ENCODE measurements around the gene POC5. TPM values are rescaled to one million over a fixed set of nuclear protein-coding genes. Genes with fewer than 3 reads are reported as not detected.

The POC5 gene
- total RNA-seq, 1 donor from 2014 or later, result 9.1 TPM

DNA sequence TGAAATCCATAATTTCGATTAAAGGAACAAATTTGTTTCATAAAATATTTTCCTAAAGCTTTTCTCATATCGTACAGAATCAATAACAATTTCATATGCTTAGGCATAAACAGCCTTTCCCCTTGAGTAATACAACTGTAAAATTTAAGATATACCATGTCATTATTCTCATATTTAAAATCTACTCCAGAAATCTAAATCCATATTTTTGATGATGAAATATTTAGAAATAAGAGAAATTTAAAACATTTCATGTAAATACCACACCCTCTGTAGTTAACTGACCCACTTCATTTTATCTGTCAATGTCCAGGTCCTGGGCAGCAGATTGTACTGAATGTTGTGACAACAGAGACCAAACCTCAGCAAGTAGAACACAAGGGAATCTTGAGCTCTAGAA is 5.1 kb downstream of the POC5 start:
- Histone ChIP-seq H3K4me1 (peaks cover 9% of the 10 kb centered on the region), H3K4me3 (no peak overlapping the region), H3K27ac (no peak overlapping the region), H3K9me3 (no peaks in the 10 kb centered on the region), H3K27me3 (no peaks in the 10 kb centered on the region), H3K36me3 (peaks cover 9% of the 10 kb centered on the region)
- ATAC-seq (no peak), DNase-seq (no peak)
- TF ChIP-seq, protein P1, sequence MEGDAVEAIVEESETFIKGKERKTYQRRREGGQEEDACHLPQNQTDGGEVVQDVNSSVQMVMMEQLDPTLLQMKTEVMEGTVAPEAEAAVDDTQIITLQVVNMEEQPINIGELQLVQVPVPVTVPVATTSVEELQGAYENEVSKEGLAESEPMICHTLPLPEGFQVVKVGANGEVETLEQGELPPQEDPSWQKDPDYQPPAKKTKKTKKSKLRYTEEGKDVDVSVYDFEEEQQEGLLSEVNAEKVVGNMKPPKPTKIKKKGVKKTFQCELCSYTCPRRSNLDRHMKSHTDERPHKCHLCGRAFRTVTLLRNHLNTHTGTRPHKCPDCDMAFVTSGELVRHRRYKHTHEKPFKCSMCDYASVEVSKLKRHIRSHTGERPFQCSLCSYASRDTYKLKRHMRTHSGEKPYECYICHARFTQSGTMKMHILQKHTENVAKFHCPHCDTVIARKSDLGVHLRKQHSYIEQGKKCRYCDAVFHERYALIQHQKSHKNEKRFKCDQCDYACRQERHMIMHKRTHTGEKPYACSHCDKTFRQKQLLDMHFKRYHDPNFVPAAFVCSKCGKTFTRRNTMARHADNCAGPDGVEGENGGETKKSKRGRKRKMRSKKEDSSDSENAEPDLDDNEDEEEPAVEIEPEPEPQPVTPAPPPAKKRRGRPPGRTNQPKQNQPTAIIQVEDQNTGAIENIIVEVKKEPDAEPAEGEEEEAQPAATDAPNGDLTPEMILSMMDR (IDR thresholded peaks at IDR 0.05), result no peak
- intact Hi-C loops (cut with DNase I), result no loop called here

DNA sequence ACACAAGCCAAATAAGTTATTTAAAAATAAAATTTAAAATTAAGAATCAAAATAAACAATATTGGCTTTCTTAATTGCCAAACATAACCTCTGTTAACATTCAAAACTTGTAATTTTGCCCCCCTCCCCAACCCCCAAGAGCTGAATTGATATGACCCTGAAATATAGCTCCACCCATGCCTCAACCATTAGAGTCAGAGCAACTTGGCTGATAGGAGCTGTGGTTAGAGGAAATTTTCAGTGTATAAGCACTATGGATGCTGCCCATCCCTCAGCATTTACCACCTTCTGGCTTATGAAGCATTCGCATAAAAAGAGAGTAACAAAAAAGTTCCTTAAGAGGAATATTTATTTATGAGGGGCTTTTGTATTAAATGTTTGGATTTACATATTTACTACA is 6.1 kb downstream of the POC5 start:
- Histone ChIP-seq H3K27me3 (no peaks in the 10 kb centered on the region), H3K36me3 (peaks cover 9% of the 10 kb centered on the region), H3K27ac (no peak overlapping the region), H3K9me3 (no peaks in the 10 kb centered on the region), H3K4me1 (peaks cover 4% of the 10 kb centered on the region), H3K4me3 (no peak overlapping the region)
- intact Hi-C loops (cut with DNase I), result no loop called here
- TF ChIP-seq, protein P1 (IDR thresholded peaks at IDR 0.05), result no peak
- ATAC-seq (no peak), DNase-seq (no peak)

DNA sequence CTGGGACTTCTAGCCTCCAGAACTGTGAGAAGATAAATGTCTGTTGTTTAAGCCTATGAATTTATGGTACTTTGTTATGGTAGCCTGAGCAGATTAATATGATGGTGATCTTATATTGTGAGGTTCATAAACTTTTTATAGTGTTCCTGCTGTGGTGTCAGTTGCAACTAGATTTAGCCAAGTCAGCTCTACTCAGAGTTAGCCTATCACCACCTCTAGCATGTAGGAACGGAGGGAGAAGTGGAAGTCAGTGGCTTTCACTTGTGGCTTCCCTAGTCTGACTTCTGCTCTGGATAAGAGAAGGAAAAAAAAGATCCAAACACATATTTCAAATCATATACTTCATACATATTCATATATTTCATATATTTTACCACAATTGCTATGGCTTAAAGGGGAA is 6.6 kb downstream of the POC5 start:
- Histone ChIP-seq H3K36me3 (peaks cover 9% of the 10 kb centered on the region), H3K4me1 (no peaks in the 10 kb centered on the region), H3K27me3 (no peaks in the 10 kb centered on the region), H3K4me3 (no peak overlapping the region), H3K27ac (no peak overlapping the region), H3K9me3 (no peaks in the 10 kb centered on the region)
- TF ChIP-seq, protein P1 (IDR thresholded peaks at IDR 0.05), result no peak
- ATAC-seq (peak; percentile 90), DNase-seq (no peak)
- intact Hi-C loops (cut with DNase I), result no loop called here

DNA sequence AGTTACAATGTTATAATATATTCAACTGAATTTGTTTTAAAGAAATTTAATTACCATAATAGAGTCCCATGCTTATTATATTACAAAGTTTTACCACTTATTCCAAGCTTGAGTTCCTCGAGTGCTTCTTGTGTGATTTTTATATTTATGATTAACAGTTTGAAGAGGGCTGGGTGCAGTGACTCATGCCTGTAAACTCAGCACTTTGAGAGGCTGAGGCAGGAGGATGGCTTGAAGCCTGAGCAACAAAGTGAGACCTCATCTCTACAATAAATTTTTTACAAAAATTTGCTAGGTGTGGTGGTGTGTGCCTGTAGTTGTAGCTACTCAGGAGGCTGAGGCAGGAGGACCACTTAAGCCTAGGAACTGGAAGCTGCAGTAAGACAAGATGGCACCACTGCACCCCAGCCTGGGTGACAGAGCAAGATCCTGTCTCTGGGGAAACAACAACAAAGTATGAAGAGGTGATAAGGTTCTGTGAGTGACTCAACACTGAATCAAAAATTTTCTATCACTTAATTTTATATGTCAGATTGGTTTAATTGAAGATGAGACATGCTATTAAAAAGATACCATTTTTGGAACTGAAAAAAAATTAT is 9.2 kb downstream of the POC5 start:
- Histone ChIP-seq H3K36me3 (peaks cover 25% of the 10 kb centered on the region), H3K27ac (no peak overlapping the region)

DNA sequence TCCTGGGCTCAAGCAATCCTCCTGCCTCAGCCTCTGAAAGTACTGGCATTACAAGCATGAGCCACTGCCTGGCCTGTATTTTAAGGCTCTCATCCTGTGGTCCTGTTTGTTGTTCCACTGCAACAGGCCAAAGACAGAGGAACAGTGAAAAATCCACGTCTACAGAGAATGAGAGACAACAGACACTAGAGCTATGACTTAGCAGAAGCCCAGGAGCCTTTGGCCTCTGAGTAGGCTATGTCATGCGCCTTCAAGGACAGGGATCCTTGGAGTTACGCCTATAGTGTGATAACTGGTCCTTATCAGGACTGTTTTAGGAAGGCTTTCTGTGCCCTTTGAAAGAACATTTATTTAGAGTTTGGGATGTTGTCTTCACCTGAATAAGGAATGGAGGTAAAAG is 10.5 kb downstream of the POC5 start:
- no peak overlapping the region for H3K27ac ChIP-seq
- intact Hi-C loops (cut with DNase I), result no loop called here
- peaks cover 31% of the 10 kb centered on the region for H3K36me3 ChIP-seq
- TF ChIP-seq, protein P1 (IDR thresholded peaks at IDR 0.05), result no peak
- no peaks in the 10 kb centered on the region for H3K27me3 ChIP-seq
- no peaks in the 10 kb centered on the region for H3K4me1 ChIP-seq
- no peak for ATAC-seq
- H3K4me3 ChIP-seq, result no peak overlapping the region
- H3K9me3 ChIP-seq, result no peaks in the 10 kb centered on the region
- no peak for DNase-seq

More for the DNA sequence above, 9.2 kb downstream of the POC5 start:
- TF ChIP-seq, protein P1 (IDR thresholded peaks at IDR 0.05), result no peak
- intact Hi-C loops (cut with DNase I), result no loop called here
- no peaks in the 10 kb centered on the region for H3K4me1 ChIP-seq
- no peak overlapping the region for H3K4me3 ChIP-seq
- no peaks in the 10 kb centered on the region for H3K9me3 ChIP-seq
- ATAC-seq, result peak; percentile 36
- no peak for DNase-seq
- H3K27me3 ChIP-seq, result no peaks in the 10 kb centered on the region

DNA sequence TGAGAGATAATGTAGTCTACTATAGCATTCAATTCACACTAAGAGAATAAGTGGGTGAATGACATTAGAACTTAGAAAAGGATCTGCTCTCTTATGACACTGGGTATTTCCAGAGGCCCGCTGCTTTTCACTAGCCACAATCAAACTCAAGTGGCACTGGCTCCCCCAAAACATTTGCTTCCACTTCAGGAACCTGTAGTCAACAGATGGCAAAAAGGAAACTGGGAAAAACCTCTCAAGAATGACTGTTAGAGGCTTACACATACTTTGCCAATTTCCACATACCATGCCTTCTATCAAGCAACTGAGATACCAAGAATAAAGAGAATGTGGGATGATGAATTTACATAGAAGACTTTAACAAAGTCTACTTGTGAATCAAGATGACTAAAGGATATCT is 11.2 kb downstream of the POC5 start:
- Histone ChIP-seq H3K27me3 (no peaks in the 10 kb centered on the region), H3K4me3 (no peak overlapping the region), H3K36me3 (peaks cover 33% of the 10 kb centered on the region), H3K27ac (no peak overlapping the region), H3K9me3 (no peaks in the 10 kb centered on the region), H3K4me1 (no peaks in the 10 kb centered on the region)
- ATAC-seq, result no peak
- TF ChIP-seq, protein P1 (IDR thresholded peaks at IDR 0.05), result no peak
- no peak for DNase-seq
- intact Hi-C loops (cut with DNase I), result no loop called here

Data from upper lobe of right lung (tissue), 1 donor.